ENCODE measurements around the gene AFDN. TPM values are rescaled to one million over a fixed set of nuclear protein-coding genes. Genes with fewer than 3 reads are reported as not detected.

AFDN gene
- total and polyA plus RNA-seq, 2 experiments from 2014 or later = 119 to 299 TPM

GRCh38 chr6:167828325-167828956 lies 1.7 kb downstream of the AFDN start:
- H3K4me3 ChIP-seq = peak overlapping the region; percentile 75
- H3K27me3 ChIP-seq = no peaks in the 10 kb centered on the region
- no peak for DNase-seq (ENCODE audit: low read depth in 1 of 2, low spot score in 1 of 2)
- H3K27ac ChIP-seq = peak overlapping the region; percentile 68
- no peaks in the 10 kb centered on the region for H3K36me3 ChIP-seq
- no peaks in the 10 kb centered on the region for H3K9me3 ChIP-seq (ENCODE audit: low read depth)
- TF ChIP-seq, protein P1, sequence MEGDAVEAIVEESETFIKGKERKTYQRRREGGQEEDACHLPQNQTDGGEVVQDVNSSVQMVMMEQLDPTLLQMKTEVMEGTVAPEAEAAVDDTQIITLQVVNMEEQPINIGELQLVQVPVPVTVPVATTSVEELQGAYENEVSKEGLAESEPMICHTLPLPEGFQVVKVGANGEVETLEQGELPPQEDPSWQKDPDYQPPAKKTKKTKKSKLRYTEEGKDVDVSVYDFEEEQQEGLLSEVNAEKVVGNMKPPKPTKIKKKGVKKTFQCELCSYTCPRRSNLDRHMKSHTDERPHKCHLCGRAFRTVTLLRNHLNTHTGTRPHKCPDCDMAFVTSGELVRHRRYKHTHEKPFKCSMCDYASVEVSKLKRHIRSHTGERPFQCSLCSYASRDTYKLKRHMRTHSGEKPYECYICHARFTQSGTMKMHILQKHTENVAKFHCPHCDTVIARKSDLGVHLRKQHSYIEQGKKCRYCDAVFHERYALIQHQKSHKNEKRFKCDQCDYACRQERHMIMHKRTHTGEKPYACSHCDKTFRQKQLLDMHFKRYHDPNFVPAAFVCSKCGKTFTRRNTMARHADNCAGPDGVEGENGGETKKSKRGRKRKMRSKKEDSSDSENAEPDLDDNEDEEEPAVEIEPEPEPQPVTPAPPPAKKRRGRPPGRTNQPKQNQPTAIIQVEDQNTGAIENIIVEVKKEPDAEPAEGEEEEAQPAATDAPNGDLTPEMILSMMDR (IDR thresholded peaks at IDR 0.05; ENCODE audit: low read depth, low read length) = no peak
- peaks cover 43% of the 10 kb centered on the region for H3K4me1 ChIP-seq (ENCODE audit: low read depth)

DNA sequence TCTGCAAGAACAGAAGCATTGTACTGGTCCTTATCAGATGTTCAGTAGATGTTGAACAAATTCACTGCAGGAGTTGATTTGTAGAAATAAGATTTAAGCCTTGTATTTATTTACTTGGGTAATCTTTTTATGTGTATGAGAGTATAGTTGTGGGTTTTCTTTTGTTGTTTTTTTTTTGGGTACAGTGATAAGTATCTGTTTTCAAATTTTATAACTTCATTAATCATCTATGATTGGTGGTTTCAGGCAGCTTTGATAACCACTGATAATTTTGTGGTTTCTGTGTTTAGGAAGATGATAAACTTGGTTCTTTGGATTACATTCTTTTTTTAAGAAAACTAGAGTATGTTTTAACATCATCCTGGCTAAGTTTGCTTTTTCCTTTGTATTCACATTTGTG lies 2.8 kb downstream of the AFDN start:
- H3K27me3 ChIP-seq = no peaks in the 10 kb centered on the region
- peak overlapping the region; percentile 75 for H3K4me3 ChIP-seq
- no peak for DNase-seq (ENCODE audit: low read depth in 1 of 2, low spot score in 1 of 2)
- no peaks in the 10 kb centered on the region for H3K36me3 ChIP-seq
- peaks cover 44% of the 10 kb centered on the region for H3K4me1 ChIP-seq (ENCODE audit: low read depth)
- TF ChIP-seq, protein P1 (IDR thresholded peaks at IDR 0.05; ENCODE audit: low read depth, low read length) = no peak
- H3K27ac ChIP-seq = no peak overlapping the region
- no peaks in the 10 kb centered on the region for H3K9me3 ChIP-seq (ENCODE audit: low read depth)

DNA sequence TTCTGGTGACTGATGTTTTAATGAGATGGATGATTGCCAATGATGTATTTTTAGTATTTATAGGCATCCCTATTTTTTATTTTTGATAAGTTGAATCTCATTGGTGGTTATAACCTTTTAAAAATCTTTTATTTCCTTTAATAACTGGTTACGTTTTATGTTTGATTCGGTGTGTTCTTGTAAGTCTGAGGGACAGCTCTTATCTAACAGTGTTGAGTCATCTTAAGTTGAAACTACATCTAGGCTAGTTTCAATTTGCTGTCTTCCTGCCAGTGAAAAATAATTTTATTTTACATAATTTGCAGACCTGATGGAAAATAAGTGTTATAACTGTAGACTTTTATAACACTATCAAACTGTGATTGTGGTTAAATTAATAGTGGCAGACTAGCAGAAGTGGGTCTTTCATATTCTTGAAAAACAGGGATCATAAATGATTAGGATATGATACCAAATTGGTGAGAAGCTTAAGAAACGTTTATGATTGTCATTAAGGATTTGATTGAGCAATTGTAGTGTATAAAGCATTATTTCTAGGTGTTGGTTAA lies 4.6 kb downstream of the AFDN start:
- TF ChIP-seq, protein P1 (IDR thresholded peaks at IDR 0.05; ENCODE audit: low read depth, low read length) = no peak
- Histone ChIP-seq H3K36me3 (no peaks in the 10 kb centered on the region), H3K27ac (peak overlapping the region; percentile 82), H3K4me3 (no peak overlapping the region), H3K4me1 (ENCODE audit: low read depth) (peaks cover 58% of the 10 kb centered on the region), H3K27me3 (no peaks in the 10 kb centered on the region), H3K9me3 (ENCODE audit: low read depth) (no peaks in the 10 kb centered on the region)
- DNase-seq (ENCODE audit: low read depth in 1 of 2, low spot score in 1 of 2) = peak in 1 of 2 donors; percentile 35

DNA sequence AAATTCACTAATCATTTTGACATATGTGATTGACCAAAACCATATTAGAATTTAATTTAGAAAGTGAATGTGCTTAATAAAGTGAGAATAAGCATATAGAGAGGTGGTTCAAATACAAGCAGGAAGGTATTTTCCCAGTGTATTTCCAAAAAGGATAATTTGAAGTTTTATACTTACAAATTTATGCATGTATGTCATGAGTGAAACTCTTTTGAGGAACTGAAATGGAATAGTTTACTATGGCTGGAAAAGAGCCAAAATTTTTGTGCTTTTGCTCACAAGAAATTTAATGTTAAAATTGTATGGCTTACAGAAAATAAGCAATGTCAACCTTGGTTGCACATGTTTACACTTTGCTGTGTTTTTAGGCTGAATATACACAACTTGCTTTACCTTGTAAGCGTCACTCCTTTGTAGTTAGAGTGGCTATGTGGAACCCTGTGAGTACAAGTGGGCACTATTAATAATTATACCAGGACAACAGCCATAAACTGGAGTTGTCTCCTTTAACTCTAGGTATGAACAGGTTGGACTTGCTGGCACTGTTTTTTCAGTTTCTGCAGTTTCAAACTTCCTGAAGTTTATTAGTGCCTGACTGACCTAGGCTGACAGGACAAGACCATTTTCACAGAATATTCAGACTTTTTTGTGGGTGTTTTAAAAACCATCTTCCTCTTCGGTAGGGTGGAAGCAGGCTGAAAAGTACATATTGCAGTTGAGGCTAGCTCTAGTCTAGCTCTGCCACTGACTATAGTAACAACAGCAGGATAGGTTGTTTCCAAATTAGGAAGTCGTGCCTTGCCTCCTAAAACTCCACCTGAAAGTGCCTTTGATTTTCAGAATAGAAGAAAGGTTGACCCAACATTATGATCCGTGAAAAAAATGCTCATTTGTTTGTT lies 6.0 kb downstream of the AFDN start:
- H3K27ac ChIP-seq = peak overlapping the region; percentile 82
- no peak for DNase-seq (ENCODE audit: low read depth in 1 of 2, low spot score in 1 of 2)
- peaks cover 64% of the 10 kb centered on the region for H3K4me1 ChIP-seq (ENCODE audit: low read depth)
- H3K9me3 ChIP-seq (ENCODE audit: low read depth) = no peaks in the 10 kb centered on the region
- no peak overlapping the region for H3K4me3 ChIP-seq
- TF ChIP-seq, protein P1 (IDR thresholded peaks at IDR 0.05; ENCODE audit: low read depth, low read length) = no peak
- H3K36me3 ChIP-seq = no peaks in the 10 kb centered on the region
- no peaks in the 10 kb centered on the region for H3K27me3 ChIP-seq

DNA sequence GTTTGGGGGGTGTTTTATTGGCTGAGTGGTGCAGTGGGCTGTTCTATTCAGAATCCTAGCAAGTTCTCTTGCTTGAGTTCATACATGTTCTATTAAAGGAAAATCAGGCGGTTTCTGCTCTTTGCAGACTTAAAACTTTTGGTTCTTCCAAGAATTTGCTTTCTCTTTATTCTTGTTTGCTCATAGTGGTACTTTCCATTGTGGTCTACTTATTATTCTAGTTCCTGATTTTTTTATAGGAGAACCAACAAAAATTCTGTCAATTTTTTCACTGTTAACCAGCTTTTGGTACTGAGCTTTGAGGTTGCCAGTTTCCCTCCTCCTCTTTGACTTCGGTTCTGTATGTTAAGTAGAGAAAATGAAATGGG lies 6.7 kb downstream of the AFDN start:
- DNase-seq (ENCODE audit: low read depth in 1 of 2, low spot score in 1 of 2) = no peak
- H3K4me3 ChIP-seq = no peak overlapping the region
- H3K27ac ChIP-seq = peak overlapping the region; percentile 82
- no peaks in the 10 kb centered on the region for H3K27me3 ChIP-seq
- TF ChIP-seq, protein P1 (IDR thresholded peaks at IDR 0.05; ENCODE audit: low read depth, low read length) = no peak
- H3K4me1 ChIP-seq (ENCODE audit: low read depth) = peaks cover 64% of the 10 kb centered on the region
- H3K9me3 ChIP-seq (ENCODE audit: low read depth) = no peaks in the 10 kb centered on the region
- no peaks in the 10 kb centered on the region for H3K36me3 ChIP-seq

All from cardiac muscle cell (in vitro differentiated cells and primary cell).